DMS153 (cell line): ENCODE results near the gene ACTL8.
A peak's percentile ranks its signal among the peaks of the same experiment; 100 is the strongest.

Source experiments
- DNase-seq: peaks from one replicate; lab custom pipeline; 2025; lab: John Stamatoyannopoulos, UW

The ACTL8 gene

GRCh38 chr1:17805869-17806684, 50.9 kb downstream of the ACTL8 start:
- DNase-seq = no peak

DNA sequence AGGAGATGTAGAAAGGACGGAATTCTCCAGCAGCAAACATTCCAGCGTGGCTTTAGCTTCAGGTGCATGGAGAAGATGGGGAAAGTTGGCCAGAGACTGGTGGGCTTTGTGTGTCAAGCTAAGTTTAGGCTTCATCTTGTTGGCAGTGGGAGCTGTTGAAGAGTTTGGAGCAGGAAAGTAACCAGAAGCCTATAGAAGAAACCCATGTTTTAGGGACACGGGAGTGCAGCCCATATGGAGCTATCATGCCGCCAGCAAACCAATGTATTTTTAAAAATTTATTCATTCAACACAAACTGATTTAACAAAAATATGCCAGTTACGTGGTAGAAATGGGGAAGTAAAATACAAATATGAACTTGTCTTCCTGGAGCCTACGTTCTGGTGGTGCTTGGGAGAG, 53.7 kb downstream of the ACTL8 start:
- no peak for DNase-seq

GRCh38 chr1:17810668-17811067, 55.5 kb downstream of the ACTL8 start:
- DNase-seq = no peak

- no peak for DNase-seq
Observed at GRCh38 chr1:17816511-17816910, 61.4 kb downstream of the ACTL8 start.

DNA sequence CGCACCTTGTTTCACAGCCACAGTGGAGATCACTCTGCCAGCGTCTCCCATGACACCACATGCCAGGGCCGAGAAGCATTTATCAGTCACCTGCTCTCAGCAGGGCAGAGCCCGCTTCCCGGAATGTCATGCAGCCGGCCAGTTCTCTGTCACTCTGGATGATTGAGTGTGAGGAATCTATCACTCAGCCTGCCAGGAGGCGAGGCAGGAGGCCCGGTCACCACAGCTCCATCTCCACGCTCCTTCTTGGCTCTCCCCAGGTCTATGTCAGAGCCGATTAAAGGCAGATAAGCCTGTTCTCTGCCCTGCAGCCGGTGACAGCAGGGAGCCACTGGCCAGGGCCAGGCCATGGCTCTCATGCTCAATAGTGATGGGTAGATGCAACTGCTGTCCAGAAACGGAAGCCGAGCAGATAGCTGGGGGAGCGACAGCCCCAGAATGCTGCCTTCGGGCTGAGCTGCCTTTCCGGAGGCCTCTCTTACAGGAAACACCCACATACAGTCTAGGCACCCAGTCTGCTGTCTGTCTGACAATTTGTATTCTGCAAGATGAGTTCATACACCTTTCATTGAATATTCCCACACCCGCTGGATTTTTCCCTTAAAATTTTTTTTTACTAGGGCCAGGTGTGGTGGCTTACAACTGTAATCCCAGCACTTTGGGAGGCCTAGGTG, 64.1 kb downstream of the ACTL8 start:
- DNase-seq = peak; percentile 6

GRCh38 chr1:17820198-17820597, 65.1 kb downstream of the ACTL8 start:
- DNase-seq = no peak

DNA sequence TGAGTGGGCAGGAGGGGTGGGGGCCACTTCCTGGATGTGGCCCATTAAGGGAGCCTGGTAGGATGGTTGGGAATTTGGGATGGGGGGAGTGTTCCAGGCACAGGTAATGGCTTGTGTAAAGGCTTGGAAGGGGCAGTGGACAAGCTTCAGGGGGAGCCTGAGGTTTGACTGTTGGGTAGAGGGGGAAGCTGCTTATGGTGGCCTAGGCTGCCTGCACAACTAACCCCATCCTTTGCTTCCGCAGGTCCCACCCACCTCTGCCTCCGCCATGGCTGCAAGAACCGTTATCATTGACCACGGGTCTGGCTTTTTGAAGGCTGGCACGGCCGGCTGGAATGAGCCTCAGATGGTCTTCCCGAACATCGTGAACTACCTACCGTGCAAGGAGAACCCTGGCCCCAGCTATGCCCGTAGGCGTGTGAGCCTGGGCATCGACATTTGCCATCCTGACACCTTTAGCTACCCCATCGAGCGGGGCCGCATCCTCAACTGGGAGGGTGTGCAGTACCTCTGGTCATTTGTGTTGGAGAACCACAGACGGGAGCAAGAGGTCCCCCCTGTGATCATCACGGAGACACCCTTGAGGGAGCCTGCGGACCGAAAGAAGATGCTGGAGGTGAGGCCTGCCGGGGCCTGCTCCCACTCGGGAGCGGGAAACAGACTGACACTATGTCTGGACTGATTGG, 67.8 kb downstream of the ACTL8 start:
- no peak for DNase-seq

- DNase-seq = no peak
Observed at GRCh38 chr1:17825273-17826164, 70.4 kb downstream of the ACTL8 start.

GRCh38 chr1:17826165-17826488, 71.0 kb downstream of the ACTL8 start:
- DNase-seq = no peak

- DNase-seq = no peak
Observed at GRCh38 chr1:17828991-17829390, 73.9 kb downstream of the ACTL8 start.

DNA sequence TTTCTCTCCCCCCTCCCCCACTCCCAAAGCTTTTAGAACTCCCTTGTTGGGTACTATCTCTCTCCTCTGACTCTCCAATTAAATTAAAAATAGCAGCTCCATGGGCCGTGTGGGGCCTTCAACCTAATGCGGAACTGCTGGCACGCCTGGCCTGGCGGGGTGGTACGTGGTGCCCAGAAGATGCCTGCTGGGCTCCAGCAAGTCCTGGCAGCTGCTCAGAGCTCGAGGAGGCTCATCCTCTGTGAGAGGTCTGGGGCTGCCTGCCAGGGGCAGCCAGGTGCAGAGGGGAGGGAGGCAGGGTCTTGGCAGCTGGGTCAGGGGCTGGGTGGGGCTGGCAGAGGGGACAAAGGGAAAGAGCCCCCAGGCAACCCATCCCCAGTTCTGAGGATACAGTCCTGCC, 74.4 kb downstream of the ACTL8 start:
- no peak for DNase-seq

- no peak for DNase-seq
Observed at GRCh38 chr1:17831597-17831996, 76.5 kb downstream of the ACTL8 start.

DNA sequence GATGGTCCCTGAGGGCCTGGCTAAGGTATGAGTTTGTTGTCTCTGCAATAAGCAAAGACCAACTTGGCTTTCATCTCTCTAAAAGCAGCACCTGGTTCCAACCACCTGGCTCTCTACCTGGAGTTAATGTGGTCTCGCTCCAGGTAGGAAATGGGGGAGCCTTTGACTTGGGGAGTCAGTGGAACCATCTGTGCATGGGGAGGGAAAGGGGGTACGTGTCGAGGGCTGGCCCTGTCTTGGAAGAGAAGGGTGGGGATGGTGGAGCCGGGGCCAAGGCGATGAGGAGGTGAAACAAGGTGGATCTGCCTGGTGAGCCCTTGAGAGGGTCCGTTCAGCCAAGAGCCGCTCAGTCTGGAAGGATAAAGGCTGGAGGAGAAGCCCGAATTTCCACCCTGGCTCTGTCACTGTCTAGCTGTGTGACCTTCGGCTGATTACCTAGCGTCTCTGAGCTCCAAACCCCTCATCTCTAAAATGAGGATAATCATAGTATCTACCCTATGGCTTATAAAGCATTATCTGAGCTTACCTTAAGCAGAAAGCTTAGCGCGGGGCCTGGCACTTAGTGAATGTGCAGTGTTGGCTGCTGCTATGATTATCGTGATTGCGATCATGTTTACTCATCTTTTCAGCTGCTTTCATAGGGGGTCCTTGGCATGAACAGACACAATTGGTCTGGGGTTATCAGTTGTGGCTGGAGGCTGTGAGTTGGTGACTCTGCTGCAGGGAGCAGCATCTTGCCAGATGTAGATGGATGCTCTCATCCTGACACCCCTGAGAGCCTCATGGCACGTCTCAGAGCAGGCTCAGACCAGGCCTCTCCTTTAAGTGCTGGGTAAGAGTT, 78.7 kb downstream of the ACTL8 start:
- no peak for DNase-seq

GRCh38 chr1:17834561-17835100, 79.5 kb downstream of the ACTL8 start:
- no peak for DNase-seq

DNA sequence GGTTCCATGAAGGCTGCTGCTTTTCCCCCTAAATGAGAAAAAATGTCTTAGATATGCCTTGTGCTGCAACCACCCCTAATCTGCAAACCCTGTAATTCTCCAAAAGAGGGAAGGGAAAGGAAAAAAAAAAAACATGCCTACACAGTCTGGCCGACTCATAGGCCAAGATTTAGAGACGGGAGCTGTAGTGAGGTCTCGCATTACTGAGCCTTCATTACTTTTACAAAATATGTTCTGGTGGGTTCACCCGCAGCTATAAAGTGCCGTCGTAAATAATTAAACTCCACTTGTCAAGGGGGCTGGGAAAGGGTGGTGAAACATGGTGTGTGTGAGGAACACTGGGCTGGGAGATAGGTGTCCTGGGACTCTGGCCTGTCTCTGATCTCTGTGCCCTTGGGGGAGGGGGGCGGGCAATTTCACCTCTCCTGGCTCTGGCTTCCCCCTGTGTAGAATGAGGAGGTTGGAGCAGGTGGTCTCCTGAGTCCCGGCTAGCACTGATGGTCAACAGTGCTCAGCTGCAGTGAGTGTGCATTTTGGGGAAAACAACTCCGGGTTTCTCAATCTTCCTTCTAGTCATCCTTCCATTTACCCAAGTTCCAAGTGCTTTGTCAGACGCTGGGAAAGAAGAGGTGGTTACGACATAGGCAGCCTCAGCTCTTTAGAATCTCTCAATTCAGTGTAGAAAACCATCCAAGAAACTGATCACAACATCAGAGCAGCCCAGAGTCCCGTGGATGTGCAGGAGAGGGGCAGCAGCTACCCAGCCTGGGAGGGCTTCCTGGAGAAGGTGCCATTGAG, 82.3 kb downstream of the ACTL8 start:
- DNase-seq = no peak

DNA sequence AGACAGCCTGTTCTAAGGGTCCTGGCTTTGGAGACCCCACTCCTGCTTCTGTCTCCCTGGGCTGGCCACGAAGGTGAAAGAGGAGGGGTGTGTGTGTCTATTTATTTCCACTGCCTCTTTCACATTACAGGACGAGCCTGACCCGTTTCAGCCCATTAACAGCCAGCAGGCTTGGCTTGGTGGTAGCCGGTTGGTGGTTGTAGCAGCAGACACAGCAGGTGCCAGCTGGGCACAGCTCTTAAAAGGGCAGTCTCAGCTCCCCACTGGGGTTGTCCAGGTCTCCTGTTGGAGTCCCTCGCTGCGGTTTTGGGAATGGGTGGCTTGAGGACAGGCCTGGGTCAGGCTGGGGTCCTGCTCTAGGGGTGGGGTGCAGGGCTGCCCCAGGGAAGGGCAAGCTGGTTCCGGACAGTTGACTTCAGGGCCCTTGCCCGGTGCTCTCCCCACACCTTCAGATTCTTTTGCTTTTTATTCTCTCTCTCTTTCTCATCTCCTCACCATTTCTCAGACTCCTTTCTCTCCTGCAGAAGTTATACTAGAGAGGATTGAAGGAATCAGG, 84.6 kb downstream of the ACTL8 start:
- DNase-seq = no peak

DNA sequence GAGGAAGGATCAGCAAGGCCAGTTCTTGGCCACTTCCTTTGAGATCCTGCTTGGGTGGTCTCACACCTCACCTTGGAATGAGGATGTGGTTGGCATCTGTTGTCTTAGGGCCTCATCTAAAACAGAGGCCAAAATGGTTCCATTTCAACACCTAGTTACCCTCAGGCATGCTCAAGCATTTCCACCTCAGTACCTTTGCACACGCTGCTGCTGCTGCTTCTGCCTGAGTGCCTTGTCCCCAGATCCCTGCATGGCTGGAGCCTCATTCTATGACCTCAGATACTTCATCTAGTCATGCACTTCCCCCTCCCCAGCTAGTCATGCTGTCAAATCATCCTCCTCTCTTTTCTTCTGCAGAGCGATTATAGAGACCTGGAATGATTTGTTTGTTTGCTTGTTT, 86.8 kb downstream of the ACTL8 start:
- DNase-seq = no peak

GRCh38 chr1:17842686-17843085, 87.6 kb downstream of the ACTL8 start:
- no peak for DNase-seq

DNA sequence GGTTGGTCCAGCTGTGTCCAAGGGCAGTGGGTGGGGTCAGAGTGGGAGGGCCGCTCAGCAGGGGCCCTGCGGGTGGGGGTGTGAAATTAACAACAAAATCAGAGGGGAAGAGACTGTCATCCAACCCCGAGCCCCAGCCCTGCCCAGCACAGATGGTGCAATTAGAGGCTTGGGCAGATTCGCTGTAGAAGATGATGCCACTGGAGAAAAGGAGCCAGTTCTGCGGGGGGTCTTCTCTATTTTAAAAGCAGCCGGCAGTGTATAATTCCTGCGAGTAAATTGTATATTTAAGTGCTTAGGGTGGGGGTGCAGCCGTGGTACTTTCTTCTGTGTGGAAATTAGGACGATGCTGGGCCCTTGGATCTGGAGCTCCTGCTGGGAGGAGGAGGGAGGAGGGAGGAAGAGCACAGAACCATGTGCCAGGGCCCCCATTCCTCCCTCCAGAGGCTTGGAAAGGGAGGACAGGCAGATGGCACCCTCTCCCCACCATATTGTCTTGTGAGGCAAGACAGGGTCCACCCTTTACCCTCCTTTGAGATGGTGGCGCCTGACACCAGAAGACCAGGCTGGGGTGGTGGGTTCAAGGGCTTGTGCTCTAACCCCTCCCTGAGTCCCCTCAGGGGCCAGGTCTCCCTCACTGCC, 89.2 kb downstream of the ACTL8 start:
- no peak for DNase-seq
